Measurements from ENCODE around the gene EXD1.
"Not testable (repeated sequence)": the region's sequence is repeated elsewhere in the genome, so short reads cannot be mapped to it uniquely, and the experiment has no call there.

Gene EXD1

GRCh38 chr15:41251411-41251810, 20.9 kb upstream of the EXD1 start:
- Histone ChIP-seq H3K9ac (ENCODE audit: low read depth, low read length) (no peak overlapping the region), H3K36me3 (ENCODE audit: insufficient read depth, low read length) (0 out of 2 replicates have a peak, but pooled peaks cover 3% of the 10 kb centered on the region), H3K4me1 (ENCODE audit: insufficient read depth, low read length) (no peaks in the 10 kb centered on the region), H3K9me3 (ENCODE audit: control insufficient read depth, insufficient read depth, low read length) (no peaks in the 10 kb centered on the region)

- H3K4me1 ChIP-seq (ENCODE audit: insufficient read depth, low read length); H3K9ac ChIP-seq (ENCODE audit: low read depth, low read length); H3K9me3 ChIP-seq (ENCODE audit: control insufficient read depth, insufficient read depth, low read length); H3K36me3 ChIP-seq (ENCODE audit: insufficient read depth, low read length): not testable (repeated sequence)
These were observed 20.2 kb upstream of the EXD1 start for GRCh38 chr15:41250745-41251144.

- H3K36me3 ChIP-seq (ENCODE audit: insufficient read depth, low read length) = 0 out of 2 replicates have a peak, but pooled peaks cover 3% of the 10 kb centered on the region
- H3K9me3 ChIP-seq (ENCODE audit: control insufficient read depth, insufficient read depth, low read length) = no peaks in the 10 kb centered on the region
- H3K9ac ChIP-seq (ENCODE audit: low read depth, low read length) = no peak overlapping the region
- H3K4me1 ChIP-seq (ENCODE audit: insufficient read depth, low read length) = no peaks in the 10 kb centered on the region
These were observed 10.8 kb upstream of the EXD1 start for GRCh38 chr15:41241221-41241964.

- Histone ChIP-seq H3K9ac (ENCODE audit: low read depth, low read length) (no peak overlapping the region), H3K4me1 (ENCODE audit: insufficient read depth, low read length) (0 out of 2 replicates have a peak, but pooled peaks cover 2% of the 10 kb centered on the region), H3K36me3 (ENCODE audit: insufficient read depth, low read length) (0 out of 2 replicates have a peak, but pooled peaks cover 3% of the 10 kb centered on the region), H3K9me3 (ENCODE audit: control insufficient read depth, insufficient read depth, low read length) (no peaks in the 10 kb centered on the region)
These were observed 7.5 kb upstream of the EXD1 start for GRCh38 chr15:41238100-41238499.

- no peaks in the 10 kb centered on the region for H3K9me3 ChIP-seq (ENCODE audit: control insufficient read depth, insufficient read depth, low read length)
- H3K36me3 ChIP-seq (ENCODE audit: insufficient read depth, low read length) = no peaks in the 10 kb centered on the region
- H3K4me1 ChIP-seq (ENCODE audit: insufficient read depth, low read length) = 0 out of 2 replicates have a peak, but pooled peaks cover 6% of the 10 kb centered on the region
- no peak overlapping the region for H3K9ac ChIP-seq (ENCODE audit: low read depth, low read length)
These were observed 5.4 kb upstream of the EXD1 start for GRCh38 chr15:41235929-41236328.

- H3K9ac ChIP-seq (ENCODE audit: low read depth, low read length); H3K36me3 ChIP-seq (ENCODE audit: insufficient read depth, low read length); H3K4me1 ChIP-seq (ENCODE audit: insufficient read depth, low read length); H3K9me3 ChIP-seq (ENCODE audit: control insufficient read depth, insufficient read depth, low read length): not testable (repeated sequence)
These were observed 4.7 kb upstream of the EXD1 start for GRCh38 chr15:41235228-41235627.

- Histone ChIP-seq H3K36me3 (ENCODE audit: insufficient read depth, low read length) (no peaks in the 10 kb centered on the region), H3K9me3 (ENCODE audit: control insufficient read depth, insufficient read depth, low read length) (no peaks in the 10 kb centered on the region), H3K9ac (ENCODE audit: low read depth, low read length) (no peak overlapping the region), H3K4me1 (ENCODE audit: insufficient read depth, low read length) (0 out of 2 replicates have a peak, but pooled peaks cover 6% of the 10 kb centered on the region)
These were observed 2.8 kb upstream of the EXD1 start for GRCh38 chr15:41233367-41233771.

GRCh38 chr15:41231422-41232226, 1.1 kb upstream of the EXD1 start:
- H3K4me1 ChIP-seq (ENCODE audit: insufficient read depth, low read length) = 0 out of 2 replicates have a peak, but pooled peaks cover 6% of the 10 kb centered on the region
- no peaks in the 10 kb centered on the region for H3K36me3 ChIP-seq (ENCODE audit: insufficient read depth, low read length)
- peak overlapping the region; percentile 82 for H3K9ac ChIP-seq (ENCODE audit: low read depth, low read length)
- no peaks in the 10 kb centered on the region for H3K9me3 ChIP-seq (ENCODE audit: control insufficient read depth, insufficient read depth, low read length)

- H3K9ac ChIP-seq (ENCODE audit: low read depth, low read length) = peak overlapping the region; percentile 82
- H3K4me1 ChIP-seq (ENCODE audit: insufficient read depth, low read length) = 0 out of 2 replicates have a peak, but pooled peaks cover 6% of the 10 kb centered on the region
- no peaks in the 10 kb centered on the region for H3K9me3 ChIP-seq (ENCODE audit: control insufficient read depth, insufficient read depth, low read length)
- H3K36me3 ChIP-seq (ENCODE audit: insufficient read depth, low read length) = no peaks in the 10 kb centered on the region
These were observed 260 bp downstream of the EXD1 start for GRCh38 chr15:41230345-41230649.

- no peak overlapping the region for H3K9ac ChIP-seq (ENCODE audit: low read depth, low read length)
- H3K4me1 ChIP-seq (ENCODE audit: insufficient read depth, low read length) = peaks cover 13% of the 10 kb centered on the region
- no peaks in the 10 kb centered on the region for H3K36me3 ChIP-seq (ENCODE audit: insufficient read depth, low read length)
- H3K9me3 ChIP-seq (ENCODE audit: control insufficient read depth, insufficient read depth, low read length) = no peaks in the 10 kb centered on the region
These were observed 11.2 kb downstream of the EXD1 start for GRCh38 chr15:41219381-41219780.

- no peak overlapping the region for H3K9ac ChIP-seq (ENCODE audit: low read depth, low read length)
- no peaks in the 10 kb centered on the region for H3K9me3 ChIP-seq (ENCODE audit: control insufficient read depth, insufficient read depth, low read length)
- peaks cover 13% of the 10 kb centered on the region for H3K4me1 ChIP-seq (ENCODE audit: insufficient read depth, low read length)
- H3K36me3 ChIP-seq (ENCODE audit: insufficient read depth, low read length) = no peaks in the 10 kb centered on the region
These were observed 11.7 kb downstream of the EXD1 start for GRCh38 chr15:41218851-41219250.

- Histone ChIP-seq H3K9ac (ENCODE audit: low read depth, low read length) (no peak overlapping the region), H3K4me1 (ENCODE audit: insufficient read depth, low read length) (peaks cover 13% of the 10 kb centered on the region), H3K9me3 (ENCODE audit: control insufficient read depth, insufficient read depth, low read length) (no peaks in the 10 kb centered on the region), H3K36me3 (ENCODE audit: insufficient read depth, low read length) (no peaks in the 10 kb centered on the region)
These were observed 14.8 kb downstream of the EXD1 start for GRCh38 chr15:41215708-41216107.

- H3K4me1 ChIP-seq (ENCODE audit: insufficient read depth, low read length) = no peaks in the 10 kb centered on the region
- no peaks in the 10 kb centered on the region for H3K9me3 ChIP-seq (ENCODE audit: control insufficient read depth, insufficient read depth, low read length)
- no peak overlapping the region for H3K9ac ChIP-seq (ENCODE audit: low read depth, low read length)
These were observed 22.7 kb downstream of the EXD1 start for GRCh38 chr15:41207687-41208448.

GRCh38 chr15:41205315-41205714, 25.2 kb downstream of the EXD1 start:
- no peaks in the 10 kb centered on the region for H3K4me1 ChIP-seq (ENCODE audit: insufficient read depth, low read length)
- no peak overlapping the region for H3K9ac ChIP-seq (ENCODE audit: low read depth, low read length)
- no peaks in the 10 kb centered on the region for H3K9me3 ChIP-seq (ENCODE audit: control insufficient read depth, insufficient read depth, low read length)
- H3K36me3 ChIP-seq (ENCODE audit: insufficient read depth, low read length) = no peaks in the 10 kb centered on the region

More at GRCh38 chr15:41207687-41208448, 22.7 kb downstream of the EXD1 start:
- no peaks in the 10 kb centered on the region for H3K36me3 ChIP-seq (ENCODE audit: insufficient read depth, low read length)

Data from ES-I3 (cell line).